SK-N-SH treated with all-trans-retinoic acid at 6 μM for 48 hours (cell line): ENCODE measurements around the gene SNX15.

Source experiments
- ATAC-seq: fragments of 200-7000 bp; cut with Tn5 transposase; 3 replicates; pipeline ENCODE4 v1.9.1; 2020; ENCODE audit warnings: mild to moderate bottlenecking, moderate library complexity
- ARNTL ChIP-seq: fragments of 450-650 bp; formaldehyde crosslinking; IDR thresholded peaks from 2 replicates; pipeline ENCODE4 v1.5.0; 2020; ENCODE audit warnings: low read depth, mild to moderate bottlenecking, moderate library complexity, borderline replicate concordance
- CSDC2 ChIP-seq: fragments of 250-450 bp; sonication (Bioruptor Pico); IDR thresholded peaks from 2 replicates; pipeline ENCODE4 v1.5.0; 2020; ENCODE audit warnings: mild to moderate bottlenecking, moderate library complexity
- CSRNP3 ChIP-seq: fragments of 250-450 bp; sonication (Bioruptor Pico); IDR thresholded peaks from 2 replicates; pipeline ENCODE4 v1.5.1; 2021; ENCODE audit warnings: mild to moderate bottlenecking, moderate library complexity
- GLIS3 ChIP-seq: fragments of 250-450 bp; sonication (Bioruptor Pico); IDR thresholded peaks from 2 replicates; pipeline ENCODE4 v1.5.0; 2020; ENCODE audit warnings: mild to moderate bottlenecking, moderate library complexity
- ISL1 ChIP-seq: fragments of 250-450 bp; sonication (Bioruptor Pico); IDR thresholded peaks from 2 replicates; pipeline ENCODE4 v2.1.2; 2022; ENCODE audit warnings: mild to moderate bottlenecking, moderate library complexity
- OSR1 ChIP-seq: fragments of 250-450 bp; sonication (Bioruptor Pico); IDR thresholded peaks from 2 replicates; pipeline ENCODE4 v1.8.0; 2022; ENCODE audit warnings: moderate library complexity, mild to moderate bottlenecking, inconsistent platforms
- PATZ1 ChIP-seq: fragments of 250-450 bp; sonication (Bioruptor Pico); IDR thresholded peaks from 2 replicates; pipeline ENCODE4 v1.8.0; 2020; ENCODE audit warnings: mild to moderate bottlenecking, moderate library complexity, borderline replicate concordance
- POU6F1 ChIP-seq: fragments of 250-450 bp; sonication (Bioruptor Pico); IDR thresholded peaks from 2 replicates; pipeline ENCODE4 v1.8.0; 2021; ENCODE audit warnings: low read depth, mild to moderate bottlenecking, moderate library complexity, borderline replicate concordance
- PPARA ChIP-seq: fragments of 250-450 bp; sonication (Bioruptor Pico); IDR thresholded peaks from 2 replicates; pipeline ENCODE4 v1.5.0; 2020; ENCODE audit warnings: mild to moderate bottlenecking, borderline replicate concordance
- SNAI2 ChIP-seq: fragments of 250-450 bp; sonication (Bioruptor Pico); IDR thresholded peaks from 2 replicates; pipeline ENCODE4 v1.5.0; 2020; ENCODE audit warnings: mild to moderate bottlenecking, moderate library complexity
- TCF4 ChIP-seq: fragments of 250-450 bp; sonication (Bioruptor Pico); IDR thresholded peaks from 2 replicates; pipeline ENCODE4 v1.8.0; 2021; ENCODE audit warnings: mild to moderate bottlenecking, moderate library complexity, borderline replicate concordance
- TOX ChIP-seq: fragments of 250-450 bp; sonication (Bioruptor Pico); IDR thresholded peaks from 2 replicates; pipeline ENCODE4 v1.8.0; 2021; ENCODE audit warnings: mild to moderate bottlenecking, moderate library complexity, borderline replicate concordance
- TSHZ2 ChIP-seq: fragments of 250-450 bp; sonication (Bioruptor Pico); IDR thresholded peaks from 2 replicates; pipeline ENCODE4 v1.5.0; 2020; ENCODE audit warnings: mild to moderate bottlenecking, moderate library complexity
- ZC3H10 ChIP-seq: fragments of 250-450 bp; sonication (Bioruptor Pico); IDR thresholded peaks from 2 replicates; pipeline ENCODE4 v1.5.1; 2021; ENCODE audit warnings: mild to moderate bottlenecking, moderate library complexity
- ZFP3 ChIP-seq: fragments of 250-450 bp; sonication (Bioruptor Pico); IDR thresholded peaks from 2 replicates; pipeline ENCODE4 v1.5.0; 2020; ENCODE audit warnings: mild to moderate bottlenecking, moderate library complexity
- ZFP30 ChIP-seq: fragments of 450-650 bp; formaldehyde crosslinking; IDR thresholded peaks from 2 replicates; pipeline ENCODE4 v1.5.0; 2022; ENCODE audit warnings: mild to moderate bottlenecking, moderate library complexity
- ZNF565 ChIP-seq: fragments of 450-650 bp; formaldehyde crosslinking; conservative IDR thresholded peaks from 2 replicates; pipeline ENCODE4 v1.5.0; 2020; ENCODE audit warnings: low read depth, mild to moderate bottlenecking, moderate library complexity
- ZNF70 ChIP-seq: fragments of 450-650 bp; formaldehyde crosslinking; IDR thresholded peaks from 2 replicates; pipeline ENCODE4 v1.5.0; 2020; ENCODE audit warnings: mild to moderate bottlenecking, moderate library complexity
- ZNF8 ChIP-seq: fragments of 450-650 bp; formaldehyde crosslinking; IDR thresholded peaks from 2 replicates; pipeline ENCODE4 v1.5.0; 2020; ENCODE audit warnings: mild to moderate bottlenecking, moderate library complexity
- TF ChIP-seq, protein P1 (sequence below): fragments of 250-450 bp; sonication (Bioruptor Pico); IDR thresholded peaks from 2 replicates; pipeline ENCODE4 v1.5.1; 2020; ENCODE audit warnings: low read depth, mild to moderate bottlenecking, moderate library complexity

The SNX15 gene

GRCh38 chr11:65051398-65051858 lies 24.2 kb downstream of the SNX15 start (continued):
- TF ChIP-seq ARNTL (CRISPR knock-in tag), result no peak

DNA sequence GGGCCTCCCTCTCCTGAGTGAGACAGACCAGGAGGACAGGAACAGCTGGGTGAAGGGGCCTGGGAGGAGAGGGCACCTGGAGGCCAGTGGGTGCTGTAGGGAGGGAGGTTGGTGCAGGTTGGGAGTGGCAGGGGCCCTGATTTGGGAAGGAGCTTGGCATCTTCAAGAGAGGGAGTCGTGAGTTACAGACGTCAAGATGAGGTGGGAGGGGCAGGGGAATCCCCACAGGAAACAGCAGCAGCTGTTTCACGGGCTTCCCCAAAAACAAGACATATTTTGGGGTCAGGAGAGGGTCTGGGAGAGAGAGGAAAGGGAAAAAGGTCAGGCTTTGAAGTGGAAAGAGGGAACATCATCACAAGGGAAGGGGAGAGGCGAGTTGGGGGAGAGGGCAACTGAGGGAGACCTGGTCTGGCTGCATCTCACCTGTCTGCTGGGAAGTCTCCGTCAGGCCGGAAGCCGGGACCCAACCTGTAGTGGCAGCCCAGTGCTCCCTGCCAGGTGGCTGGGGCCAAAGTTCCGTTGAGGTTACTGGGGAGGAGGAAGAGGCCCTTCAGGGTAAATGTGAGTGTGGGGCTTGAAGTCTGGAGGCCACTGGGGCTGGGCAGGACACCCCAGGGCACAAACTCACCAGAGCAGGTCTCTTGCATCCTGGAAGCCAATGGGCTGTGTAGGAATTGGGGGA lies 26.7 kb downstream of the SNX15 start:
- no peak for ATAC-seq
- no peak for TF ChIP-seq ISL1 (CRISPR knock-in tag)
- no peak for TF ChIP-seq ZC3H10
- no peak for TF ChIP-seq GLIS3 (CRISPR knock-in tag)
- TF ChIP-seq ZNF70 (CRISPR knock-in tag), result no peak
- TF ChIP-seq SNAI2, result no peak
- no peak for TF ChIP-seq ZNF8 (CRISPR knock-in tag)
- TF ChIP-seq POU6F1, result no peak
- TF ChIP-seq ZNF565 (CRISPR knock-in tag), result no peak
- no peak for TF ChIP-seq ARNTL (CRISPR knock-in tag)
- no peak for TF ChIP-seq PPARA
- no peak for TF ChIP-seq ZFP30 (CRISPR knock-in tag)
- no peak for TF ChIP-seq TCF4 (CRISPR knock-in tag)
- no peak for TF ChIP-seq CSRNP3 (CRISPR knock-in tag)
- TF ChIP-seq, protein P1, sequence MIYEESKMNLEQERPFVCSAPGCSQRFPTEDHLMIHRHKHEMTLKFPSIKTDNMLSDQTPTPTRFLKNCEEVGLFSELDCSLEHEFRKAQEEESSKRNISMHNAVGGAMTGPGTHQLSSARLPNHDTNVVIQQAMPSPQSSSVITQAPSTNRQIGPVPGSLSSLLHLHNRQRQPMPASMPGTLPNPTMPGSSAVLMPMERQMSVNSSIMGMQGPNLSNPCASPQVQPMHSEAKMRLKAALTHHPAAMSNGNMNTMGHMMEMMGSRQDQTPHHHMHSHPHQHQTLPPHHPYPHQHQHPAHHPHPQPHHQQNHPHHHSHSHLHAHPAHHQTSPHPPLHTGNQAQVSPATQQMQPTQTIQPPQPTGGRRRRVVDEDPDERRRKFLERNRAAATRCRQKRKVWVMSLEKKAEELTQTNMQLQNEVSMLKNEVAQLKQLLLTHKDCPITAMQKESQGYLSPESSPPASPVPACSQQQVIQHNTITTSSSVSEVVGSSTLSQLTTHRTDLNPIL (CRISPR knock-in tag), result no peak

DNA sequence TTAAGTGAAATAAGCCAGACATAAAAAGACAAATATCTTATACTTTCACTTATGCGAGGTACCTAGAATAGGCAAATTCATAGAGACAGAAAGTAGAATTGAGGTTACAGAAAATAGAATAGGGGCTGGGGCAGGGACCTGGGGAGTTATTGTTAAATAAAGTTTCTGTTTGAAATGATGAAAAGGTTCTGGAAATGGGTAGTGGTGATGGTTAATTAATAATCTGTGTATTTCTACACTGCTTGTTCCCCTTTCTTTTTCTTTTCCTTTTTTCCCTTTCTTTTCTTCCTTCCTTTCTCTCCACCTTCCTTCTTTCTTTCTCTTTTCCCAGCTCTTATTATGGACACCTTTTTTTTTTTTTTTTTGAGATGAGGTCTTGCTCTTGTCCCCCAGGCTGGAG lies 28.3 kb downstream of the SNX15 start:
- TF ChIP-seq ISL1 (CRISPR knock-in tag) (no peak), PPARA (no peak), ZC3H10 (no peak), CSDC2 (CRISPR knock-in tag) (no peak), PATZ1 (CRISPR knock-in tag) (no peak), ARNTL (CRISPR knock-in tag) (no peak), CSRNP3 (CRISPR knock-in tag) (no peak), ZFP3 (CRISPR knock-in tag) (no peak), TOX (CRISPR knock-in tag) (no peak)
- TF ChIP-seq, protein P1 (CRISPR knock-in tag), result no peak
- TF ChIP-seq, all 23 proteins: peak for 0
- no peak for ATAC-seq

- no peak for ATAC-seq
- no peak for TF ChIP-seq TSHZ2 (CRISPR knock-in tag)
- no peak for TF ChIP-seq PPARA
- TF ChIP-seq TCF4 (CRISPR knock-in tag), result no peak
- TF ChIP-seq CSRNP3 (CRISPR knock-in tag), result no peak
- TF ChIP-seq CSDC2 (CRISPR knock-in tag), result no peak
- TF ChIP-seq OSR1 (CRISPR knock-in tag), result no peak
These were observed 29.8 kb downstream of the SNX15 start for GRCh38 chr11:65056999-65057398.
